Measurements from ENCODE around the gene IRF4. TPM values are rescaled to one million over a fixed set of nuclear protein-coding genes. Genes with fewer than 3 reads are reported as not detected.

IRF4 gene
- total and polyA plus RNA-seq, 2 donors (not counting 3 experiments of a cell fraction or from before 2014, with no cell fraction given) = not detected

DNA sequence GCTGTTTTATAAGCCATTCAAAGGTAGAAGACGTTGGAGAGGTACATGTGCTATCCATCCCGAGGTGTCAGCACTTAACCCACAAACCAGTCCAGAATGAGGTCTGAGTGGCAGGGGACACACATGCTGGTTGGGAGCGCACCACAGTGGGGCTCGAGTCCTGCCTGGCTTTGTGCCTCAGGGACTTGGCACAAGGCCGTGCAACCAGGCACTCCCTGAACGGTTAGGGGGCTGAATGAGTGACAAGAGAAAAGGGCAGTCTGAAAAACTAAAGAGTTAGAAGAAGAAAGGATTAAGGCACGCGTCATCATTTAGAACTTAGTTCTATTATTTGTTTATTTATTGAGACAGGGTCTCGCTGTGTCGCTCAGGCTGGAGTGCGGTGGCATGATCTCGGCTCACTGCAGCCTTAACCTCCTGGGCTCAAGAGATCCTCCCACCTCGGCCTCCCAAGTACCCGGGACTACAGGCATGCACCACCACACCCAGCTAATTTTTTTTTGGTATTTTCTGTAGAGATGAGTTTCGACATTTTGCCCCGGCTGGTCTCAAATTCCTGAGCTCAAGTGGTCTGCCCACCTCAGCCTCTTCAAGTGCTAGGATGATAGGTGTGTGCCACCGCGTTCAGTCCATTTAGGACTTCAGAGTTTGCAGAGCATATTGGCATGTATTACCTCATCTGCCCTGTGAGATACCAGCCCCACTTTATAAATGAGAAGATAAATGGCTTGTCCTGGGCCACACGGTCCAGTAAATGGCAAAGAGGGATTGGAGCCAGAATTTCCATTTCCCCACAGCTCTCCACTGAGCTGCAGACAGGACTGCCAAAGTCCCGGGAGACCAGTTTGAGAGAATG, 47.4 kb upstream of the IRF4 start:
- no peaks in the 10 kb centered on the region for H3K4me1 ChIP-seq (ENCODE audit: control insufficient read depth, extremely low read depth, insufficient read depth, low read length)
- dilution Hi-C loops (cut with MboI; ENCODE audit: extremely low pct_ligation_motif_present, low sequenced_read_pairs) = no loop called here
- H3K9me1 ChIP-seq (replicated peaks; ENCODE audit: control insufficient read depth, extremely low read depth, insufficient read depth, low read length) = no peaks in the 10 kb centered on the region
- intact Hi-C loops (cut with micrococcal nuclease) = no loop called here
- no TSS peak for BruUV-seq (replicated peaks)
- H3K27me3 ChIP-seq (ENCODE audit: control insufficient read depth in 2 of 2, insufficient read depth in 2 of 2, low read length in 2 of 2) = no peaks in the 10 kb centered on the region
- H4K20me1 ChIP-seq (replicated peaks; ENCODE audit: control insufficient read depth, extremely low read depth, insufficient read depth, low read length) = no peaks in the 10 kb centered on the region
- TF ChIP-seq, protein P1, sequence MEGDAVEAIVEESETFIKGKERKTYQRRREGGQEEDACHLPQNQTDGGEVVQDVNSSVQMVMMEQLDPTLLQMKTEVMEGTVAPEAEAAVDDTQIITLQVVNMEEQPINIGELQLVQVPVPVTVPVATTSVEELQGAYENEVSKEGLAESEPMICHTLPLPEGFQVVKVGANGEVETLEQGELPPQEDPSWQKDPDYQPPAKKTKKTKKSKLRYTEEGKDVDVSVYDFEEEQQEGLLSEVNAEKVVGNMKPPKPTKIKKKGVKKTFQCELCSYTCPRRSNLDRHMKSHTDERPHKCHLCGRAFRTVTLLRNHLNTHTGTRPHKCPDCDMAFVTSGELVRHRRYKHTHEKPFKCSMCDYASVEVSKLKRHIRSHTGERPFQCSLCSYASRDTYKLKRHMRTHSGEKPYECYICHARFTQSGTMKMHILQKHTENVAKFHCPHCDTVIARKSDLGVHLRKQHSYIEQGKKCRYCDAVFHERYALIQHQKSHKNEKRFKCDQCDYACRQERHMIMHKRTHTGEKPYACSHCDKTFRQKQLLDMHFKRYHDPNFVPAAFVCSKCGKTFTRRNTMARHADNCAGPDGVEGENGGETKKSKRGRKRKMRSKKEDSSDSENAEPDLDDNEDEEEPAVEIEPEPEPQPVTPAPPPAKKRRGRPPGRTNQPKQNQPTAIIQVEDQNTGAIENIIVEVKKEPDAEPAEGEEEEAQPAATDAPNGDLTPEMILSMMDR (IDR thresholded peaks at IDR 0.05; ENCODE audit: extremely low read depth in 1 of 2, insufficient read depth in 1 of 2, low read depth in 1 of 2, low read length in 2 of 2) = no peak
- no peak for TF ChIP-seq JUN (IDR thresholded peaks at IDR 0.05; ENCODE audit: borderline replicate concordance, insufficient read depth, insufficient read length, low read depth)
- DNase-seq (ENCODE audit: low read depth, low spot score) (no peak), FAIRE-seq (no peak)
- no peak overlapping the region for H3K4me2 ChIP-seq (ENCODE audit: insufficient read depth, low read length)
- H3K9ac ChIP-seq (replicated peaks; ENCODE audit: extremely low read depth, insufficient read depth, low read length) = no peak overlapping the region
- POLR2A ChIA-PET = no interaction called here
- no peaks in the 10 kb centered on the region for H3K79me2 ChIP-seq (ENCODE audit: control insufficient read depth, insufficient read depth, low read length)
- H2AFZ ChIP-seq (ENCODE audit: low read depth, low read length) = no peak overlapping the region
- no peaks in the 10 kb centered on the region for H3K9me3 ChIP-seq (replicated peaks; ENCODE audit: control insufficient read depth, insufficient read depth, low read length)
- peaks cover 0 to 12% of the 10 kb centered on the region in 2 experiments for H3K36me3 ChIP-seq (ENCODE audit: control insufficient read depth in 2 of 2, extremely low read depth in 1 of 2, insufficient read depth in 2 of 2, low read length in 2 of 2)
- CTCF ChIA-PET = no interaction called here
- H3K4me3 ChIP-seq (replicated peaks in 1 of 3; ENCODE audit: insufficient read depth in 1 of 3, low read depth in 1 of 3, low read length in 3 of 3) = no peak overlapping the region
- H3K27ac ChIP-seq (ENCODE audit: insufficient read depth, low read depth, low read length) = no peak overlapping the region

DNA sequence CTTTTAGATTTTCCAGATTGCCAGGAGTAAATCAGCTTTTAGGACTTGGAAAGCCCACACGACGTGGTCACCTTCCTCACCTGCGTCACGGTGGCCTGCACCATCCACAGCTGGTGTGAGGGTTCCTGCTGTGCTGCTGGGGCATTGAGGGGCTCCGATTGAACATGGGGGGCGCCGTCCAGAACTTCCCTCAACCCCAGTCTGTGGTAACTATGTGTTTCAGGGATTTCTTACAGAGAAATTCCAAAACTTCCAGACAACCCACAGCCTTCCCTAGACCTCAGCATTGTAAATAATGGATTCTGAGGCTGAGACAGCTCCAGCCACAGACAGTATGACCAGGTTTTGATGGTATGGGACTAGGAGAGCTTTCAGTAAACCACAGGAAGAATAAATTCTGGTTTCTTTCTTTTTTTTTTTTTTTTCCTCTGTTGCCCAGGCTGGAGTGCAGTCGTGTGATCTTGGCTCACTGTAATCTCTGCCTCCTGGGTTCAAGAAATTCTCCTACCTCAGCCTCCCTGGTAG, 46.7 kb upstream of the IRF4 start:
- no peaks in the 10 kb centered on the region for H4K20me1 ChIP-seq (replicated peaks; ENCODE audit: control insufficient read depth, extremely low read depth, insufficient read depth, low read length)
- H3K36me3 ChIP-seq (ENCODE audit: control insufficient read depth in 2 of 2, extremely low read depth in 1 of 2, insufficient read depth in 2 of 2, low read length in 2 of 2) = peaks cover 0 to 12% of the 10 kb centered on the region in 2 experiments
- TF ChIP-seq, protein P2, sequence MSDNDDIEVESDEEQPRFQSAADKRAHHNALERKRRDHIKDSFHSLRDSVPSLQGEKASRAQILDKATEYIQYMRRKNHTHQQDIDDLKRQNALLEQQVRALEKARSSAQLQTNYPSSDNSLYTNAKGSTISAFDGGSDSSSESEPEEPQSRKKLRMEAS (IDR thresholded peaks at IDR 0.05; ENCODE audit: insufficient read depth, insufficient read length) = no peak
- no peak for TF ChIP-seq POLR2A (IDR thresholded peaks at IDR 0.05; ENCODE audit: low read depth, low read length)
- TF ChIP-seq POLR2AphosphoS5 (IDR thresholded peaks at IDR 0.05; ENCODE audit: insufficient read depth, low read depth, low read length) = no peak
- TF ChIP-seq EZH2 (IDR thresholded peaks at IDR 0.05; ENCODE audit: borderline replicate concordance, low read depth, low read length, severe bottlenecking) = no peak
- TF ChIP-seq, protein P1 (IDR thresholded peaks at IDR 0.05; ENCODE audit: extremely low read depth in 1 of 2, insufficient read depth in 1 of 2, low read depth in 1 of 2, low read length in 2 of 2) = no peak
- no peak for TF ChIP-seq FOS (IDR thresholded peaks at IDR 0.05; ENCODE audit: borderline replicate concordance, insufficient read depth, low read length)
- TF ChIP-seq MYC (IDR thresholded peaks at IDR 0.05; ENCODE audit: low read depth, low read length) = no peak
- TF ChIP-seq JUN (IDR thresholded peaks at IDR 0.05; ENCODE audit: borderline replicate concordance, insufficient read depth, insufficient read length, low read depth) = no peak
- no peak for TF ChIP-seq GATA2 (IDR thresholded peaks at IDR 0.05; ENCODE audit: insufficient read depth, insufficient read length, low read depth, low read length)
- intact Hi-C loops (cut with micrococcal nuclease) = no loop called here
- H3K27ac ChIP-seq (ENCODE audit: insufficient read depth, low read depth, low read length) = no peak overlapping the region
- dilution Hi-C loops (cut with MboI; ENCODE audit: extremely low pct_ligation_motif_present, low sequenced_read_pairs) = no loop called here
- H3K4me3 ChIP-seq (replicated peaks in 1 of 3; ENCODE audit: insufficient read depth in 1 of 3, low read depth in 1 of 3, low read length in 3 of 3) = no peak overlapping the region
- no peaks in the 10 kb centered on the region for H3K4me1 ChIP-seq (ENCODE audit: control insufficient read depth, extremely low read depth, insufficient read depth, low read length)
- no peaks in the 10 kb centered on the region for H3K27me3 ChIP-seq (ENCODE audit: control insufficient read depth in 2 of 2, insufficient read depth in 2 of 2, low read length in 2 of 2)
- BruUV-seq (replicated peaks) = no TSS peak
- ChIA-PET CTCF (no interaction called here), POLR2A (no interaction called here)
- FAIRE-seq = no peak
- no peak for DNase-seq (ENCODE audit: low read depth, low spot score)
- no peak overlapping the region for H3K9ac ChIP-seq (replicated peaks; ENCODE audit: extremely low read depth, insufficient read depth, low read length)
- no peaks in the 10 kb centered on the region for H3K9me3 ChIP-seq (replicated peaks; ENCODE audit: control insufficient read depth, insufficient read depth, low read length)
- H2AFZ ChIP-seq (ENCODE audit: low read depth, low read length) = no peak overlapping the region
- H3K79me2 ChIP-seq (ENCODE audit: control insufficient read depth, insufficient read depth, low read length) = no peaks in the 10 kb centered on the region
- no peaks in the 10 kb centered on the region for H3K9me1 ChIP-seq (replicated peaks; ENCODE audit: control insufficient read depth, extremely low read depth, insufficient read depth, low read length)
- no peak overlapping the region for H3K4me2 ChIP-seq (ENCODE audit: insufficient read depth, low read length)
